Measurements from ENCODE around the gene IVD.

- no peak for TF ChIP-seq CTCF (optimal IDR thresholded peaks at IDR 0.05 in 1 of 3, IDR thresholded peaks at IDR 0.05 in 1 of 3, conservative IDR thresholded peaks at IDR 0.05 in 1 of 3; ENCODE audit: extremely low read depth in 1 of 3, insufficient read depth in 2 of 3, low read length in 3 of 3)
- TF ChIP-seq EZH2 (IDR thresholded peaks at IDR 0.05; ENCODE audit: low read length), result no peak
Measured at GRCh38 chr15:40460404-40460803, 54.8 kb downstream of the IVD start.

Data from keratinocyte (primary cell).